H9 (cell line): ENCODE results near the gene EFNB2. TPM values are rescaled to one million over a fixed set of nuclear protein-coding genes. Genes with fewer than 3 reads are reported as not detected.

Experiments
- DNase-seq: peaks from one replicate; pipeline ENCODE4 v3.0.0-alpha.2; 2017
- H2AFZ ChIP-seq: one replicate; pipeline ENCODE4 v1.6.1; 2013; ENCODE audit warnings: mild to moderate bottlenecking, low read length, control low read depth, moderate library complexity
- H2AK5ac ChIP-seq: 2 replicates; pipeline ENCODE4 v1.6.1; 2013; ENCODE audit warnings: low read length, control low read depth, mixed read lengths; ENCODE audit not compliant: insufficient read length
- H2BK120ac ChIP-seq: one replicate; pipeline ENCODE4 v1.6.1; 2013; ENCODE audit warnings: low read depth, mild to moderate bottlenecking, low read length, control low read depth, inconsistent platforms; ENCODE audit not compliant: poor library complexity, severe bottlenecking
- H2BK12ac ChIP-seq: 2 replicates; pipeline ENCODE4 v1.6.1; 2013; ENCODE audit warnings: low read length, control low read depth, mixed read lengths, low read depth; ENCODE audit not compliant: insufficient read length
- H2BK15ac ChIP-seq: 2 replicates; pipeline ENCODE4 v1.6.1; 2013; ENCODE audit warnings: low read depth, low read length, control low read depth
- H2BK20ac ChIP-seq: one replicate; pipeline ENCODE4 v1.6.1; 2013; ENCODE audit warnings: low read depth, mild to moderate bottlenecking, low read length, control low read depth, inconsistent platforms; ENCODE audit not compliant: poor library complexity, severe bottlenecking
- H2BK5ac ChIP-seq: 2 replicates; pipeline ENCODE4 v1.6.1; 2013; ENCODE audit warnings: low read length, control low read depth, mixed read lengths; ENCODE audit not compliant: insufficient read length
- H3K14ac ChIP-seq: 2 replicates; pipeline ENCODE4 v1.6.1; 2013; ENCODE audit warnings: low read length, control low read depth; ENCODE audit not compliant: insufficient read depth
- H3K18ac ChIP-seq: 2 replicates; pipeline ENCODE4 v1.6.1; 2013; ENCODE audit warnings: low read depth, mild to moderate bottlenecking, mixed read lengths, low read length, control low read depth; ENCODE audit not compliant: insufficient read length
- H3K23ac ChIP-seq: 2 replicates; pipeline ENCODE4 v1.6.1; 2013; ENCODE audit warnings: low read length, control low read depth, mixed read lengths, low read depth; ENCODE audit not compliant: insufficient read length
- H3K23me2 ChIP-seq: 2 replicates; pipeline ENCODE4 v1.6.1; 2013; ENCODE audit warnings: low read depth, mild to moderate bottlenecking, mixed read lengths, low read length, control low read depth; ENCODE audit not compliant: insufficient read length, poor library complexity, severe bottlenecking
- H3K27ac ChIP-seq: 2 replicates; pipeline ENCODE4 v1.5.1; 2013; ENCODE audit warnings: low read length, control low read depth, mixed read lengths, low read depth; ENCODE audit not compliant: insufficient read length
- H3K27me3 ChIP-seq: 2 replicates; pipeline ENCODE4 v1.6.1; 2013; ENCODE audit warnings: low read length, control low read depth, inconsistent platforms; ENCODE audit not compliant: insufficient read depth
- H3K4ac ChIP-seq: 2 replicates; pipeline ENCODE4 v1.6.1; 2013; ENCODE audit warnings: low read depth, mild to moderate bottlenecking, control low read depth, inconsistent platforms, low read length, moderate library complexity
- H3K4me1 ChIP-seq: 2 replicates; pipeline ENCODE4 v1.6.1; 2013; ENCODE audit warnings: low read length, control low read depth, inconsistent platforms; ENCODE audit not compliant: insufficient read depth
- H3K4me2 ChIP-seq: 2 replicates; pipeline ENCODE4 v1.6.1; 2013; ENCODE audit warnings: low read length, control low read depth, mixed read lengths; ENCODE audit not compliant: insufficient read length, insufficient read depth
- H3K56ac ChIP-seq: 2 replicates; pipeline ENCODE4 v1.6.1; 2013; ENCODE audit warnings: low read depth, mild to moderate bottlenecking, mixed read lengths, low read length, control low read depth; ENCODE audit not compliant: insufficient read length
- H3K79me1 ChIP-seq: 2 replicates; pipeline ENCODE4 v1.6.1; 2013; ENCODE audit warnings: low read depth, mild to moderate bottlenecking, moderate library complexity, low read length, control low read depth, inconsistent platforms; ENCODE audit not compliant: insufficient read depth, poor library complexity, severe bottlenecking
- H3K79me2 ChIP-seq: 2 replicates; pipeline ENCODE4 v1.6.1; 2013; ENCODE audit warnings: low read length, control low read depth, inconsistent platforms; ENCODE audit not compliant: insufficient read depth
- H3K9ac ChIP-seq: 2 replicates; pipeline ENCODE4 v1.6.1; 2013; ENCODE audit warnings: low read length, control low read depth, mixed read lengths; ENCODE audit not compliant: insufficient read length; ENCODE audit errors: extremely low read depth
- H3K9me3 ChIP-seq: one replicate; pipeline ENCODE4 v1.6.1; 2013; ENCODE audit warnings: low read depth, low read length, inconsistent platforms; ENCODE audit not compliant: control insufficient read depth
- H3T11ph ChIP-seq: one replicate; pipeline ENCODE4 v1.6.1; 2013; ENCODE audit warnings: mild to moderate bottlenecking, low read length, control low read depth, inconsistent platforms
- H4K20me1 ChIP-seq: one replicate; pipeline ENCODE4 v1.6.1; 2013; ENCODE audit not compliant: control insufficient read depth, insufficient read length, insufficient read depth
- H4K5ac ChIP-seq: 2 replicates; pipeline ENCODE4 v1.6.1; 2013; ENCODE audit warnings: low read depth, mild to moderate bottlenecking, mixed read lengths, low read length, control low read depth; ENCODE audit not compliant: insufficient read length
- H4K8ac ChIP-seq: replicated peaks from 2 replicates; pipeline ENCODE4 v1.6.1; 2013; ENCODE audit warnings: low read length, control low read depth, mixed read lengths, low read depth; ENCODE audit not compliant: insufficient read length
- H4K91ac ChIP-seq: 2 replicates; pipeline ENCODE4 v1.6.1; 2013; ENCODE audit warnings: low read depth, mild to moderate bottlenecking, moderate library complexity, mixed read lengths, low read length, control low read depth; ENCODE audit not compliant: insufficient read length
- H3K27ac Mint-ChIP-seq, 3 experiments: 2 replicates in 2 of 3; 3 replicates in 1 of 3; pipeline ENCODE4 v1.8.0; 2020 to 2021; ENCODE audit warnings: mixed read lengths in 3 of 3, mild to moderate bottlenecking in 1 of 3, moderate library complexity in 1 of 3
- H3K27me3 Mint-ChIP-seq: 2 replicates; pipeline ENCODE4 v1.8.0; 2021; ENCODE audit warnings: low read depth, mild to moderate bottlenecking, moderate library complexity, mixed read lengths
- H3K36me3 Mint-ChIP-seq, 3 experiments: 2 replicates in 2 of 3; 3 replicates in 1 of 3; pipeline ENCODE4 v1.8.0; 2020 to 2021; ENCODE audit warnings: low read depth in 3 of 3, mixed read lengths in 3 of 3; ENCODE audit not compliant: insufficient read depth in 1 of 3
- H3K4me1 Mint-ChIP-seq, 2 experiments: 2 replicates each; pipeline ENCODE4 v1.8.0; 2020; ENCODE audit warnings: mixed read lengths in 2 of 2
- H3K4me3 Mint-ChIP-seq, 2 experiments: 2 replicates in 1 of 2; 3 replicates in 1 of 2; pipeline ENCODE4 v1.8.0; 2020 to 2021; ENCODE audit warnings: mild to moderate bottlenecking in 2 of 2, mixed read lengths in 2 of 2, moderate library complexity in 1 of 2
- H3K9me3 Mint-ChIP-seq, 2 experiments: 2 replicates in 1 of 2; 3 replicates in 1 of 2; pipeline ENCODE4 v1.8.0; 2020; ENCODE audit warnings: mild to moderate bottlenecking in 2 of 2, mixed read lengths in 2 of 2, moderate library complexity in 1 of 2
- CTCF ChIP-seq: fragments of 200-600 bp; sonication (generic); conservative IDR thresholded peaks from 3 replicates; pipeline ENCODE4 v1.8.0; 2021; ENCODE audit warnings: antibody characterized with exemption, mild to moderate bottlenecking
- WGBS: extraction: QIAGEN DNeasy Blood & Tissue Kit; methylation state at CpG from one replicate; pipeline ENCODE4 v1.1.7; 2013; ENCODE audit warnings: missing lambda C conversion rate, low lambda C conversion rate, mixed read lengths; ENCODE audit not compliant: insufficient read length; ENCODE audit errors: extremely low coverage; 5-methylcytosine and 5-hydroxymethylcytosine counted together
- total RNA-seq: library from RNA; stranded (reverse); gene quantifications from 2 replicates; pipeline ENCODE4 v1.2.1, GENCODE V29; 2021

The EFNB2 gene
- total RNA-seq, 1 experiment from 2014 or later, result 12.7 TPM

- no peaks in the 10 kb centered on the region for H3K23me2 ChIP-seq
- Mint-ChIP-seq H3K4me1 (peaks cover 76 to 77% of the 10 kb centered on the region in 2 experiments), H3K36me3 (no peaks in the 10 kb centered on the region), H3K9me3 (no peaks in the 10 kb centered on the region), H3K4me3 (no peak overlapping the region), H3K27me3 (peaks cover 2% of the 10 kb centered on the region; the same call in 1 of the 2 replicates), H3K27ac (peak overlapping the region in 1 of 3 experiments; percentile 16; a peak in 1 of 7 replicates)
- no peaks in the 10 kb centered on the region for H3K79me1 ChIP-seq
- no peak overlapping the region for H3K56ac ChIP-seq
- H3K27me3 ChIP-seq, result no peaks in the 10 kb centered on the region
- DNase-seq, result no peak
- H4K5ac ChIP-seq, result no peak overlapping the region
- H2AK5ac ChIP-seq, result no peak overlapping the region
- no peak overlapping the region for H2BK15ac ChIP-seq
- WGBS, result no CpG with 5 or more reads among the region's 11 CpGs
- peaks cover 4% of the 10 kb centered on the region; the same call in 1 of the 2 replicates for H3K79me2 ChIP-seq
- H4K20me1 ChIP-seq, result no peaks in the 10 kb centered on the region
- no peak overlapping the region for H3K4me2 ChIP-seq
- H3K4ac ChIP-seq, result no peak overlapping the region
- no peak overlapping the region for H3K23ac ChIP-seq
- no peak for TF ChIP-seq CTCF
- H2BK20ac ChIP-seq, result no peak overlapping the region
- H4K8ac ChIP-seq, result no peak overlapping the region
- no peak overlapping the region for H3K9ac ChIP-seq
- no peak overlapping the region for H3K27ac ChIP-seq
- no peak overlapping the region for H3T11ph ChIP-seq
- H3K9me3 ChIP-seq, result no peaks in the 10 kb centered on the region
- no peak overlapping the region for H2AFZ ChIP-seq
- no peak overlapping the region for H2BK120ac ChIP-seq
- H3K18ac ChIP-seq, result no peak overlapping the region
- H3K4me1 ChIP-seq, result peaks cover 15% of the 10 kb centered on the region
- no peak overlapping the region for H2BK12ac ChIP-seq
- H2BK5ac ChIP-seq, result no peak overlapping the region
- no peak overlapping the region for H4K91ac ChIP-seq
- no peak overlapping the region for H3K14ac ChIP-seq
These were observed 16.9 kb downstream of the EFNB2 start for GRCh38 chr13:106518512-106518911.
